Lung (tissue), 12 donors: ENCODE measurements around the gene ADAMTS12. TPM values are rescaled to one million over a fixed set of nuclear protein-coding genes. Genes with fewer than 3 reads are reported as not detected.

Source experiments
- ATAC-seq: fragments of 200-7000 bp; cut with Tn5 transposase; one replicate; pipeline ENCODE4 v1.9.1; 2020; ENCODE audit warnings: moderate number of reproducible peaks; ENCODE audit not compliant: insufficient read depth, low FRiP score
- DNase-seq, 3 donors: peaks; one replicate each; pipeline ENCODE4 v3.0.0-alpha.2; 2013 to 2017
- H3K27ac ChIP-seq, 2 donors: one replicate each; pipeline ENCODE4 v1.5.1; 2013; ENCODE audit warnings: mild to moderate bottlenecking in 2 of 2, moderate library complexity in 2 of 2, control low read depth in 1 of 2, inconsistent platforms in 1 of 2, low read depth in 1 of 2, low read length in 1 of 2
- H3K27me3 ChIP-seq, 3 donors: one replicate each; pipeline ENCODE4 v1.5.1; 2013; ENCODE audit warnings: low read length in 2 of 3; ENCODE audit not compliant: control insufficient read depth in 3 of 3, insufficient read depth in 3 of 3
- H3K36me3 ChIP-seq, 4 donors: one replicate each; pipeline ENCODE4 v1.5.1; 2013; ENCODE audit warnings: low read length in 4 of 4, mild to moderate bottlenecking in 1 of 4, moderate library complexity in 1 of 4; ENCODE audit not compliant: control insufficient read depth in 4 of 4, insufficient read depth in 4 of 4
- H3K4me1 ChIP-seq, 5 donors: one replicate each; pipeline ENCODE4 v1.5.1; 2013; ENCODE audit warnings: low read length in 5 of 5, mild to moderate bottlenecking in 2 of 5, moderate library complexity in 1 of 5; ENCODE audit not compliant: control insufficient read depth in 5 of 5, insufficient read depth in 5 of 5
- H3K4me3 ChIP-seq: one replicate; pipeline ENCODE4 v1.5.1; 2013; ENCODE audit warnings: mild to moderate bottlenecking, control low read depth, moderate library complexity
- H3K9ac ChIP-seq, 2 donors: one replicate each; pipeline ENCODE4 v1.5.1; 2013; ENCODE audit warnings: low read length in 2 of 2, control low read depth in 1 of 2; ENCODE audit not compliant: insufficient read depth in 1 of 2
- H3K9me3 ChIP-seq, 4 donors: one replicate each; pipeline ENCODE4 v1.5.1; 2013; ENCODE audit warnings: low read length in 3 of 4, mild to moderate bottlenecking in 1 of 4, moderate library complexity in 1 of 4; ENCODE audit not compliant: control insufficient read depth in 4 of 4, insufficient read depth in 3 of 4
- CTCF ChIP-seq: IDR thresholded peaks from 2 replicates; pipeline ENCODE4 v1.5.1; 2012; ENCODE audit warnings: mild to moderate bottlenecking; ENCODE audit errors: control extremely low read depth, extremely low read depth
- WGBS, 2 donors: extraction: QIAGEN DNeasy Blood & Tissue Kit; methylation state at CpG; one replicate each; pipeline ENCODE4 v1.1.7; 2013; 5-methylcytosine and 5-hydroxymethylcytosine counted together
- polyA plus RNA-seq, 2 donors: library from polyadenylated mRNA; stranded (reverse); fragments of 200-250 nt; gene quantifications; one replicate each; pipeline ENCODE4 v1.2.1, GENCODE V29; 2013
- total RNA-seq, 2 donors: library from RNA; depleted of rRNA in 1 of 2; stranded (reverse); fragments of >200 nt in 1 of 2; gene quantifications; one replicate each; pipeline ENCODE4 v1.2.1, GENCODE V29; 2014 to 2021
- donor health status: control.
- donor health status: control.
- donor health status: Bipolar disorder and iron deficiency.
- donor health status: healthy.
- donor health status: DM: yes; HTN: yes; CAD: no.

The ADAMTS12 gene
- total and polyA plus RNA-seq, 4 donors: 1.3 to 55.1 (median 4.3) TPM

DNA sequence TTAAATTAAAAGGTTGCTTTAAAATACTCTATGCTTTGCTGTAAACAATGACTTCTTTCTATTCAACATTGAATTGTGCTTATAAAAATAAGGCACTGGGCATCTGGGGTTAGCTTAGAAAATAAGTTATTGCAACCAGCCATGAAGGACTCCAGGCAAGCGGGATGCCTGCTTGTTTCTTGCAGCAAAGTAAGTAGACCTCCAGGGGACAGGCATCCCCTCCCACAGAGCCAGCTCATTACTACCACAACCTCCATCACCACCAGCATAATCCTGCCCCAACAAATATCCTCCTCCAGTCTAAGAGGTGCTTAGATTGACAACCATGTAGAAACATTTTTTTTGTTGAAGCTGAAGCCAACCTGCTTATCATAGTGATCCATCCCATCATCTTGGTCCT, 260.7 kb downstream of the ADAMTS12 start:
- H3K27ac ChIP-seq: no peak overlapping the region
- H3K4me1 ChIP-seq: peaks cover 0 to 2% (median 0%) of the 10 kb centered on the region in 5 donors
- peaks cover 0 to 26% (median 11%) of the 10 kb centered on the region in 4 donors for H3K36me3 ChIP-seq
- no peak overlapping the region for H3K4me3 ChIP-seq
- no peak for ATAC-seq
- WGBS, 2 donors: 95 to 96% methylated on average over 1 of the region's 1 CpG
- no peaks in the 10 kb centered on the region for H3K27me3 ChIP-seq
- no peak for TF ChIP-seq CTCF
- H3K9ac ChIP-seq: no peak overlapping the region
- peaks cover 0 to 3% (median 0%) of the 10 kb centered on the region in 4 donors for H3K9me3 ChIP-seq
- no peak for DNase-seq

GRCh38 chr5:33629999-33630398, 261.8 kb downstream of the ADAMTS12 start:
- Histone ChIP-seq H3K27ac (no peak overlapping the region), H3K9ac (no peak overlapping the region), H3K4me3 (no peak overlapping the region), H3K27me3 (no peaks in the 10 kb centered on the region), H3K36me3 (peaks cover 0 to 26% (median 11%) of the 10 kb centered on the region in 4 donors), H3K9me3 (peaks cover 0 to 3% (median 0%) of the 10 kb centered on the region in 4 donors), H3K4me1 (peaks cover 0 to 2% (median 0%) of the 10 kb centered on the region in 5 donors)
- no peak for TF ChIP-seq CTCF
- 60 to 73% methylated on average over 2 of the region's 2 CpGs for WGBS, 2 donors
- ATAC-seq (no peak), DNase-seq (peak in 1 of 3 donors; percentile 11)

- WGBS, 2 donors: 80 to 83% methylated on average over 1 of the region's 1 CpG
- no peak for TF ChIP-seq CTCF
- H3K36me3 ChIP-seq: peaks cover 0 to 29% (median 12%) of the 10 kb centered on the region in 4 donors
- H3K9me3 ChIP-seq: peaks cover 0 to 3% (median 0%) of the 10 kb centered on the region in 4 donors
- no peak overlapping the region for H3K9ac ChIP-seq
- H3K27me3 ChIP-seq: no peaks in the 10 kb centered on the region
- no peak for ATAC-seq
- H3K4me3 ChIP-seq: no peak overlapping the region
- no peak overlapping the region for H3K27ac ChIP-seq
- no peak for DNase-seq
- H3K4me1 ChIP-seq: peaks cover 0 to 2% (median 0%) of the 10 kb centered on the region in 5 donors
Observed at GRCh38 chr5:33628796-33629195, 263.0 kb downstream of the ADAMTS12 start.

DNA sequence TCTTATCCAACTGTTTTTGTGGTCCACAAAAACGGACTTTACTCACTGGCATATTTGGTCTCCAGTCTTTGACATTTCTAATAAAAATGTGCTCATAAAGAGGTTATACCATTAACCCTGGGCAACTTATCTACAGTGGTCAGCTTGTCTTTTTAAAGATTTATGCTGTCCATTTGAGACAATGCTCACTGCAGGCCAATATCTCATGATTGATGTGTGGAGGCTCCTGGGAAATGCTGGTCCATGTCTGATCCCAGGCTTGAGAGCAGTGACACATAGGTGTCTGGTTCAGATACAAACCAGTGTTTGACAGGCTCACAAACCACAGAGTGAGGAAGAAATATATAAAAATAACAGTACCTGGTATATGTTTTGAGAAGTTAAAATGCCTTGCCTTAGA, 270.3 kb downstream of the ADAMTS12 start:
- no peak for ATAC-seq
- TF ChIP-seq CTCF: no peak
- H3K27me3 ChIP-seq: no peaks in the 10 kb centered on the region
- H3K36me3 ChIP-seq: peaks cover 0 to 15% (median 6%) of the 10 kb centered on the region in 4 donors
- H3K4me1 ChIP-seq: no peaks in the 10 kb centered on the region
- H3K4me3 ChIP-seq: no peak overlapping the region
- no peak overlapping the region for H3K27ac ChIP-seq
- WGBS, 2 donors: 75 to 83% methylated on average over 1 of the region's 1 CpG
- no peaks in the 10 kb centered on the region for H3K9me3 ChIP-seq
- no peak overlapping the region for H3K9ac ChIP-seq
- no peak for DNase-seq
